Measurements from ENCODE around the gene INO80.

DNA sequence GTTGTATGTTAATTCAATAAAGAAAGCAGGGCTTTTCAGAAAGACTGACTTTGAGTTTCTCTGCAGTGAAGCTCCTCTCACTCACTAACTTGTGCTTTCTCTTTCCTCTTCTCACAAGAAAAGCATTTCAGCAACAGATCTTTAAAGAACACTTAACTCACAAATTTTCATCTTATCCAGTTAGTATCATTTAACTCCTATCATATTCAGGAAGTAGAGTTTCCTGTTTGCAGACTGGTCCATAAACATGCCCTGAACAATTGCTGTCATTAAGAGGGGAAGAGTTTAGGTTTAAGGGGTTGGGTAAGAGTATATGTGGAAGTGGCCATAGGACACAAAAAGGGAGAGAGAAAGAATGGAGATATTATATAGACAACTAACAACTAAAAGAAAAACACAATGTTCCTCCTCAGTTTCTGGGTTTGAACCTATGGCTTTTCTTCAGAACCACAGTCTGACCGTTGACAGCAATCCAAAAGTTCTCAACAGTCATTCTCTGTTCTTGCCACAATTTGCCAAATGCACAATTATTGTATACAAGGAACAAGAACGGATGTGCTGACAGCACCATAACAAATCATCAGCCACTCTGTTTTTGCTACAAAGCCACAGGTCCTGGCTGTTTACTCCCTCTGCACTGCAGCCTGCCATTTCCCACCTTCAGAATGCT is 98.9 kb downstream of the INO80 start:
- no peak for TF ChIP-seq EP300 (IDR thresholded peaks at IDR 0.05)
- TF ChIP-seq, protein P1, sequence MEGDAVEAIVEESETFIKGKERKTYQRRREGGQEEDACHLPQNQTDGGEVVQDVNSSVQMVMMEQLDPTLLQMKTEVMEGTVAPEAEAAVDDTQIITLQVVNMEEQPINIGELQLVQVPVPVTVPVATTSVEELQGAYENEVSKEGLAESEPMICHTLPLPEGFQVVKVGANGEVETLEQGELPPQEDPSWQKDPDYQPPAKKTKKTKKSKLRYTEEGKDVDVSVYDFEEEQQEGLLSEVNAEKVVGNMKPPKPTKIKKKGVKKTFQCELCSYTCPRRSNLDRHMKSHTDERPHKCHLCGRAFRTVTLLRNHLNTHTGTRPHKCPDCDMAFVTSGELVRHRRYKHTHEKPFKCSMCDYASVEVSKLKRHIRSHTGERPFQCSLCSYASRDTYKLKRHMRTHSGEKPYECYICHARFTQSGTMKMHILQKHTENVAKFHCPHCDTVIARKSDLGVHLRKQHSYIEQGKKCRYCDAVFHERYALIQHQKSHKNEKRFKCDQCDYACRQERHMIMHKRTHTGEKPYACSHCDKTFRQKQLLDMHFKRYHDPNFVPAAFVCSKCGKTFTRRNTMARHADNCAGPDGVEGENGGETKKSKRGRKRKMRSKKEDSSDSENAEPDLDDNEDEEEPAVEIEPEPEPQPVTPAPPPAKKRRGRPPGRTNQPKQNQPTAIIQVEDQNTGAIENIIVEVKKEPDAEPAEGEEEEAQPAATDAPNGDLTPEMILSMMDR (IDR thresholded peaks at IDR 0.05), result no peak

Data from sigmoid colon (tissue), 4 donors.